ENCODE data around the gene ATP2B1.

Gene ATP2B1

GRCh38 chr12:89690925-89691324 lies 17.7 kb downstream of the ATP2B1 start:
- no peak for DNase-seq
- no peaks in the 10 kb centered on the region for H3K9me3 Mint-ChIP-seq
- no peaks in the 10 kb centered on the region for H3K27me3 Mint-ChIP-seq
- H3K36me3 Mint-ChIP-seq (ENCODE audit: low read depth), result peaks cover 4% of the 10 kb centered on the region
- H3K27ac Mint-ChIP-seq, result no peak overlapping the region
- H3K4me3 Mint-ChIP-seq, result no peak overlapping the region
- H3K4me1 Mint-ChIP-seq (ENCODE audit: low read depth), result peaks cover 74% of the 10 kb centered on the region

GRCh38 chr12:89689306-89689705 lies 19.3 kb downstream of the ATP2B1 start:
- Mint-ChIP-seq H3K4me3 (no peak overlapping the region), H3K27me3 (no peaks in the 10 kb centered on the region), H3K9me3 (peaks cover 2% of the 10 kb centered on the region), H3K27ac (no peak overlapping the region), H3K4me1 (ENCODE audit: low read depth) (peaks cover 81% of the 10 kb centered on the region), H3K36me3 (ENCODE audit: low read depth) (peaks cover 14% of the 10 kb centered on the region)
- DNase-seq, result no peak

DNA sequence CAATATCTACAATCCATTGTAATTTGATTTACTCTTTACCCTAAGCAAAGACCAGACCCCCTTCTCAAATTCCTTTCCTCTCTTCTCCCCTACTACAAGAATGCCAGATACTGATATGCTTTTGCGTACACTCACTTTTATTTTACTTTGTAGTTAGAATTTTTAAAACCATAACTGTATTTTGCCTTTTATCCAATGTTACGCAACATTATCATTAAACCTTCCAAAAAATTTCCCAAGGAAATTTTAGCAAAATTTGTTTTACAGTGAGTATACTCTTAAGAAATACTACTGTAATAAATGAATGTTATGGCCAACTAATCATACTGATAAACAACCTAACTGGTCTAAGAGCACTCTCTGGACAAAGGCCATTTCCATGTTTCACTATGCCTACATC lies 22.3 kb downstream of the ATP2B1 start:
- no peak for DNase-seq
- peaks cover 37% of the 10 kb centered on the region for H3K36me3 Mint-ChIP-seq (ENCODE audit: low read depth)
- no peak overlapping the region for H3K27ac Mint-ChIP-seq
- no peaks in the 10 kb centered on the region for H3K27me3 Mint-ChIP-seq
- H3K4me3 Mint-ChIP-seq, result no peak overlapping the region
- peaks cover 63% of the 10 kb centered on the region for H3K4me1 Mint-ChIP-seq (ENCODE audit: low read depth)
- peaks cover 22% of the 10 kb centered on the region for H3K9me3 Mint-ChIP-seq

DNA sequence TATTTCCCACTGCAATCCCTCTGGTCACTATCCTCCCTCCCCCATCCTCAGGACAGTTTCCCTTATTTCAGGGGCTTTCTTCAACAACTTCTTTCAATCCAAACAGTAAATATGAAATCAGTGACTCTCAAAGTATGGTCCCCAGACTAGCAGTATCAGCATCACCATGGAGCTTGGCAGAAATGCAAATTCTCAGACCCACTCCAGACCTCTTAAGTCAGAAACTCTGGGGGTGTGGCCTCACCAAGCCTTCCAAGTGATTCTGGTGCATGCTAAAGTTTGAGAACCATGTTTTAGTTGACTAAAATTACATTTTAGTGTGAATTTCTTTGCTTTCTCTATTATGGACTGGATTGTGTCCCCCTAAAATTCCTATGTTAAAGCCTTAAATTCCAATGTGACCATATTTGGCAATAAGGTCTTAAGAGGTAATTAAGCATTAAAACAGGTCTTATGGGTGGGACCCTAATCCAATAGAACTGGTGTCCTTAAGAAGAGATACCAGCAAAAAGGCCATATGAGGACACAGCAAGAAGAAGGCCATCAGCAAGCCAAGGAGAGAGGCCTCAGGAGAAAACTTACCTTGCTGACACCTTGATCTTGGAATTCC lies 23.2 kb downstream of the ATP2B1 start:
- Mint-ChIP-seq H3K9me3 (peaks cover 27% of the 10 kb centered on the region), H3K4me1 (ENCODE audit: low read depth) (peaks cover 55% of the 10 kb centered on the region), H3K4me3 (no peak overlapping the region), H3K27me3 (no peaks in the 10 kb centered on the region), H3K36me3 (ENCODE audit: low read depth) (peaks cover 42% of the 10 kb centered on the region), H3K27ac (no peak overlapping the region)
- no peak for DNase-seq

DNA sequence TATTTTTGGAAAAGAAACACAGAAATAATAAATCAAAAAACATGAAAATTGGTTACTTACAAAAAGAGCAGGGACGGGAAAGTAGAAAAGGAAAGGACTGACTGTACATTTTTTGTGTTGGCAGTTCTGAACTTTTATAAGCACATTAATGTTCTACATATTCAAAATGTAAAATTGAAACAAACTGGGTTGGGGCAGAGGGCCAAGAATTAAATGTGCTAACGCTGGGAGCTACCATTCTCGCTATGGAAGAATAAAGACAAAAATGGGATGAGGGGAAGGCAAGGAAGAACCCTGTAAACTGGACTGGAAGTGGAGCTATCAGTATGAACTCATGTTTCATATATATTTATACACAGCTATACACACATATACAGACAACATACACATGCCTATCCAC lies 24.5 kb downstream of the ATP2B1 start:
- DNase-seq, result no peak
- Mint-ChIP-seq H3K27me3 (no peaks in the 10 kb centered on the region), H3K9me3 (peaks cover 33% of the 10 kb centered on the region), H3K4me1 (ENCODE audit: low read depth) (peaks cover 55% of the 10 kb centered on the region), H3K4me3 (no peak overlapping the region), H3K27ac (no peak overlapping the region), H3K36me3 (ENCODE audit: low read depth) (peaks cover 48% of the 10 kb centered on the region)

- no peak for DNase-seq
- Mint-ChIP-seq H3K27ac (no peak overlapping the region), H3K4me1 (ENCODE audit: low read depth) (peaks cover 56% of the 10 kb centered on the region), H3K9me3 (peaks cover 33% of the 10 kb centered on the region), H3K4me3 (no peak overlapping the region), H3K27me3 (no peaks in the 10 kb centered on the region), H3K36me3 (ENCODE audit: low read depth) (peaks cover 48% of the 10 kb centered on the region)
These were observed 26.4 kb downstream of the ATP2B1 start for GRCh38 chr12:89682284-89682683.

- H3K36me3 Mint-ChIP-seq (ENCODE audit: low read depth), result peaks cover 42% of the 10 kb centered on the region
- H3K4me1 Mint-ChIP-seq (ENCODE audit: low read depth), result peaks cover 61% of the 10 kb centered on the region
- H3K27me3 Mint-ChIP-seq, result no peaks in the 10 kb centered on the region
- no peak for DNase-seq
- H3K4me3 Mint-ChIP-seq, result no peak overlapping the region
- H3K27ac Mint-ChIP-seq, result no peak overlapping the region
- H3K9me3 Mint-ChIP-seq, result peaks cover 33% of the 10 kb centered on the region
These were observed 28.2 kb downstream of the ATP2B1 start for GRCh38 chr12:89680409-89680808.

- DNase-seq, result no peak
- H3K4me3 Mint-ChIP-seq, result no peak overlapping the region
- no peaks in the 10 kb centered on the region for H3K27me3 Mint-ChIP-seq
- H3K36me3 Mint-ChIP-seq (ENCODE audit: low read depth), result peaks cover 35% of the 10 kb centered on the region
- peaks cover 31% of the 10 kb centered on the region for H3K9me3 Mint-ChIP-seq
- H3K4me1 Mint-ChIP-seq (ENCODE audit: low read depth), result peaks cover 59% of the 10 kb centered on the region
- H3K27ac Mint-ChIP-seq, result no peak overlapping the region
These were observed 29.0 kb downstream of the ATP2B1 start for GRCh38 chr12:89679631-89680030.

GRCh38 chr12:89678225-89678624 lies 30.4 kb downstream of the ATP2B1 start:
- no peak for DNase-seq
- Mint-ChIP-seq H3K4me3 (no peak overlapping the region), H3K4me1 (ENCODE audit: low read depth) (peaks cover 63% of the 10 kb centered on the region), H3K36me3 (ENCODE audit: low read depth) (peaks cover 27% of the 10 kb centered on the region), H3K27me3 (no peaks in the 10 kb centered on the region), H3K9me3 (peaks cover 28% of the 10 kb centered on the region), H3K27ac (peak overlapping the region; percentile 16)

GRCh38 chr12:89676930-89677329 lies 31.7 kb downstream of the ATP2B1 start:
- Mint-ChIP-seq H3K36me3 (ENCODE audit: low read depth) (peaks cover 14% of the 10 kb centered on the region), H3K9me3 (peaks cover 15% of the 10 kb centered on the region), H3K4me3 (no peak overlapping the region), H3K4me1 (ENCODE audit: low read depth) (peaks cover 76% of the 10 kb centered on the region), H3K27me3 (no peaks in the 10 kb centered on the region), H3K27ac (no peak overlapping the region)
- DNase-seq, result no peak

DNA sequence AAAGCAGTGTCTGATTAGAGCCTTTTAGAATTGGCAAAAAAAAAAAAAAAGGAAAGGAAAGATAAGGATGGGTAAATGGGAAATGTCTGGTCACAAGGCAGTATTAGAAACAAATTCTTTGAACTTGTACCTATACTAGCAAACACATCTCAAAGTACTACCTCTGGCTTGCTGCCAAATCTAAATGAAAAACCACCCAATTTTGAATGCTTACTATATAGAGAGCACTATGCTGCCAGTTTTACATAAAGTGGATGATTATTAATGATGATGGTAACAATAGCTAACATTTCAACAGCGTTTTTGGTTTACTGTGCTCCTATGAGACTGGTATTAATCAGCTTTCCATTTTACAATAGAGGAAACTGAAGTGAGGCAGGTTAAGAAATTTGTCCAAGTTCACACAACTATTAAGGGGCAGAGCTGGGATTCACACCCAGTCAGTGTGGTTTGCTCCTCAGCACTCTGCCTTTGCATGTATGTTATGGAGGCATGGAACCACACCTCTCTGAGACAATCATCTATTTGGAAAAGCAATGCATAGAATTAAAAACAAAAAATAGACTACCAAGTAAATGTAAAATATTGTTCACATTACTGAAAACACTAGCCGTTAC lies 34.2 kb downstream of the ATP2B1 start:
- H3K27me3 Mint-ChIP-seq, result no peaks in the 10 kb centered on the region
- H3K4me3 Mint-ChIP-seq, result no peak overlapping the region
- peaks cover 7% of the 10 kb centered on the region for H3K36me3 Mint-ChIP-seq (ENCODE audit: low read depth)
- H3K9me3 Mint-ChIP-seq, result no peaks in the 10 kb centered on the region
- no peak for DNase-seq
- H3K4me1 Mint-ChIP-seq (ENCODE audit: low read depth), result peaks cover 82% of the 10 kb centered on the region
- no peak overlapping the region for H3K27ac Mint-ChIP-seq

DNA sequence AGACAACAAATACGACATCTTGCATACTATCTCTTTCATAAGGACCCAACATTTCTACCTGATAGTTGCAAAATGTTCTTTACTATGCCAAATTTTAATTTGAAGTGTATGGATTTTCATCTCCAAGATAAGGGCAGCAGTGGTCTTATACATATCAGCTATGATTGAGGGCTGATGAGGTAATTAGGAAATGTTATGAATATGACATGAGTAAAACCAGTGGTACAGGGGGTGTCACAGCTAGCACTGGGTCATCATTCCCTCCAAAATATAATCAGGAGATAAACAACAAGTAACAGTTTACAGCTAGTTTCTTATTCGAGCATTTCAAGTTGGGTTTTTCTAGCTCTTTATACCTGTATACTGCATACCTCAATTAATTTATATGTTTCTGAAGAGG lies 35.0 kb downstream of the ATP2B1 start:
- no peaks in the 10 kb centered on the region for H3K9me3 Mint-ChIP-seq
- H3K4me1 Mint-ChIP-seq (ENCODE audit: low read depth), result peaks cover 83% of the 10 kb centered on the region

GRCh38 chr12:89672589-89672979 lies 36.1 kb downstream of the ATP2B1 start:
- no peaks in the 10 kb centered on the region for H3K9me3 Mint-ChIP-seq
- DNase-seq, result no peak
- H3K27ac Mint-ChIP-seq, result peak overlapping the region; percentile 9
- peaks cover 85% of the 10 kb centered on the region for H3K4me1 Mint-ChIP-seq (ENCODE audit: low read depth)
- peaks cover 9% of the 10 kb centered on the region for H3K36me3 Mint-ChIP-seq (ENCODE audit: low read depth)
- no peaks in the 10 kb centered on the region for H3K27me3 Mint-ChIP-seq
- H3K4me3 Mint-ChIP-seq, result no peak overlapping the region

More for the DNA sequence above, 35.0 kb downstream of the ATP2B1 start:
- no peak for DNase-seq
- Mint-ChIP-seq H3K4me3 (no peak overlapping the region), H3K36me3 (ENCODE audit: low read depth) (peaks cover 7% of the 10 kb centered on the region), H3K27ac (peak overlapping the region; percentile 51), H3K27me3 (no peaks in the 10 kb centered on the region)

DNA sequence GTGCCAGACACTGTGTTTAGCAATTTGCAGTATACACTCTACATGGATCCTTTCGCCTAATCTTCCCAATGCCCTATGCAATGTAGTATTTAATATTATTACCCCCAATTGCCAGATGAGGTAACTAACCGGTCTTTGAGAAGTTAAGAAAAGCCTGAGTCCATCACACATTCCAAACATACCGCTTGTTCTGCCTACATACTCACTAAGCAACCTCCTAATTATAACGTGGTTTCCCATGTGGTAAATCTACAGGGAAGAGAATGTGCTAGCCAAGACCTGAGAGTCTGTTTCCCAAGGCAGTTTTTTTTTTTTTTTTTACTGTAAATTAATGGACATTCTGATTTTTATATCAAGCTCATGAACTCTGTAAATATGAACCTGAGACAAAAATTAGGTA lies 37.2 kb downstream of the ATP2B1 start:
- DNase-seq, result no peak
- Mint-ChIP-seq H3K4me3 (no peak overlapping the region), H3K9me3 (no peaks in the 10 kb centered on the region), H3K36me3 (ENCODE audit: low read depth) (peaks cover 18% of the 10 kb centered on the region), H3K27ac (peak overlapping the region; percentile 35), H3K4me1 (ENCODE audit: low read depth) (peaks cover 86% of the 10 kb centered on the region), H3K27me3 (no peaks in the 10 kb centered on the region)

DNA sequence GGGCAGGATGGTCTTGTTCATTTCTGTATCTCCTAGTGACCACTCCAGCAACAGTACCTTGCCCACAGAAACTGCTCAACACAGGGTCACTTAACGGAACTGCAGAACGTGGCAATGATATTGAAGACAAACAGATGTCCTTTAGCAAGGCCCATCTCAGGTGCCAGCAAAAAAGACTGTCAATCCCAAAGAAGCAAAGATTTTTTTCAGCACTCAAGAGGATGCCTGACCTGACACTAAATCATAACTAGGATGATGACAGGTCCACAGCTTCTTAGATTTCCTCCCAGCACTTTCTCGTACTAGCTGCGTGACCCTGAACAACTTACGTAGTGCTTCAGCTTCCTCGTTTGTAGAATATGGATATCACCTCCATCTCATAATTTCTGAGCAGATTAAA lies 39.4 kb downstream of the ATP2B1 start:
- DNase-seq, result no peak
- peaks cover 18% of the 10 kb centered on the region for H3K36me3 Mint-ChIP-seq (ENCODE audit: low read depth)
- H3K9me3 Mint-ChIP-seq, result no peaks in the 10 kb centered on the region
- peaks cover 86% of the 10 kb centered on the region for H3K4me1 Mint-ChIP-seq (ENCODE audit: low read depth)
- H3K27ac Mint-ChIP-seq, result no peak overlapping the region
- H3K4me3 Mint-ChIP-seq, result no peak overlapping the region
- H3K27me3 Mint-ChIP-seq, result no peaks in the 10 kb centered on the region
